GM12873 (cell line): Measurements from ENCODE around the gene CCDC7.

Experiments used
- CTCF ChIP-seq: IDR thresholded peaks from 2 replicates; pipeline ENCODE4 v1.5.1; 2012; ENCODE audit warnings: low read depth, mild to moderate bottlenecking, moderate library complexity, low read length, control low read depth; ENCODE audit not compliant: insufficient read depth; ENCODE audit errors: missing control alignments

Gene CCDC7

DNA sequence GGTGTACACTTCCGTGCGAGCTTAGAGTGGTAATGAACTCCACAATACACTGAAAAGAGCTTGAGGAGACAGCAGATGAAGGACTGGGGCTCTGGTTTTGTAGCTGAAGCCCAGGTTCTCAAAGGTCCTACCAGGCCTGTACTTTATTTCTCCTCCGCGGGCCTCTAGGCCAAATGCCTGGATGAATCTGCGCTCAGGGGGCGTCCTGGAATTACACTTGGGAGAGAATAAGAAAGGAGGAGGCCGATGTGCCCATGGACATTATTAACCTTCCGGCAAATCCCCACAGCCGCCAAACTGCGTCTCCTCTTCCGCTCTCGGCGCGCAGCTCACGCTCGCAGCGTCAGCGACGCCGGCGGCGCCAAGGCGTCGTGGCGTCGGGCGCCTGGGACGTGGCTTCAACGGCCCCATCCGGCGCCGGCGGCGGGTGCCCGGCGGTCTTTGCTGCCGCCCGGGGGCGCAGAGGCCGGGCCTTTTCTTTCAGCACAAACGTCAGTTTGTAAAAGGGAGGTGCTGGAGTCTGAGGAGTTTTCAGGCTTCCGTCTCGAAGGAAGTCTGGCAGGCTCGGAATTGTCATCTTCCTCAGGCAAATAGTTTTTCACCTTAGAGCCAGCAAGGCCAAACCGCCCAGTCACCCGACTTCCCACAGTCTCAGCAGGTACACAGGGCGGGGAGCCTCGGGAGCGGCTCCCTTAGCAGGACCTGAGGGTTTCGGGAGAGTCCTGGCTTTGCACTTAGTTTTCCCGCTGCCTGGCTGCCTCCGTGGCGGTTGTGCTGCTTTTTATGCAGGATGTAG lies at the start of gene CCDC7:
CCDC7 (plus strand) TSS at position 401 of the 796 bp plus-strand sequence. CDS start 5,503 bp downstream, outside the sequence.
- peak; percentile 50 for TF ChIP-seq CTCF

- no peak for TF ChIP-seq CTCF
Observed at GRCh38 chr10:32400961-32401360, 45.0 kb upstream of the CCDC7 start.

GRCh38 chr10:32402499-32402898 lies 43.4 kb upstream of the CCDC7 start:
- TF ChIP-seq CTCF = no peak

DNA sequence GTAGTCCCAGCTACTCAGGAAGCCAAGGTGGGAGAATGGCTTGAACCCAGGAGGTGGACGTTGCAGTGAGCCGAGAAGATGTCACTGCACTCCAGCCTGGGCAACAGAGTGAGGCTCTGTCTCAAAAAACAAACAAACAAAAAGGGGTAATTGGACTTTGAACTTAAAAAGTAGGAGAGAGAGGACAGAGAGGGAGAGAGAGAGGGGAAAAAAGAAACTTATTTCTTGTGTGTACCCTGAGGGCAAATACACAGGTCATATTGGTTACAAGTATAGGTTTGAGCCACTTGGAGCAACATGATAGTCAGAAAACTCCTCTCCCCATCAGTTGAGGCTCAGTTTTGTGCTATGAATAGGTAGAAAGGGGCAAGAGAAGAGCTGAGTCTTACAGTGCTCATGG lies 42.8 kb upstream of the CCDC7 start:
- no peak for TF ChIP-seq CTCF

DNA sequence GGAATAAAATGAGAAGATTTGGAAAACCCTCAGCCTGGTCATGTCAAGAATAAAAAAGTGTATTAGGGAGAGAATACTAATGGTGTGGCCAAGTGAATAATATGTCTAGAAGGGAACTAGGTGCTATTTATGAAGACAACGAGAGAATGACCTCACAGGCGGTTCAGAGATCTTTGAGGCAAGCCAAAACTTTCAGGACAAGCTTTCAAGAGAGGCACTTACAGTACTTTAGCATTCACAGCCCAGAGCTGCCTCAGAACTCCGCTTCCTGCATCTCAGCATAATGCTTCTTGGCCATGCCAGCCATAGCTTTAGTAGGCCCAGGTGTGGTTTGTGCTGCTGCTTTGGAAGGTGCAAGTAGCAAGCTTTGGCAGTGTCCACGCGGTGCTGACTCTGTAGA lies 37.2 kb upstream of the CCDC7 start:
- no peak for TF ChIP-seq CTCF

- TF ChIP-seq CTCF = no peak
Observed at GRCh38 chr10:32409741-32410140, 36.2 kb upstream of the CCDC7 start.

- TF ChIP-seq CTCF = no peak
Observed at GRCh38 chr10:32410569-32410968, 35.4 kb upstream of the CCDC7 start.
